GM13976 (cell line): ENCODE results near the gene CDH22.

Source experiments
- DNase-seq: peaks from one replicate; pipeline ENCODE4 v3.0.0; 2012; ENCODE audit warnings: low spot score
- in situ Hi-C: fragments of 300-500 bp; cut with MboI; formaldehyde crosslinking; loops from one replicate; pipeline ENCODE4 v1.12.0; 2022; ENCODE audit warnings: low sequenced_read_pairs, mixed read lengths, inconsistent platforms; ENCODE audit not compliant: unreplicated experiment
- TF ChIP-seq, protein P1 (sequence below): IDR thresholded peaks from 2 replicates; pipeline ENCODE4 v1.5.1; 2012; ENCODE audit warnings: borderline replicate concordance, mild to moderate bottlenecking; ENCODE audit not compliant: insufficient read depth; ENCODE audit errors: extremely low read depth, missing control alignments, control extremely low read depth

Gene CDH22

DNA sequence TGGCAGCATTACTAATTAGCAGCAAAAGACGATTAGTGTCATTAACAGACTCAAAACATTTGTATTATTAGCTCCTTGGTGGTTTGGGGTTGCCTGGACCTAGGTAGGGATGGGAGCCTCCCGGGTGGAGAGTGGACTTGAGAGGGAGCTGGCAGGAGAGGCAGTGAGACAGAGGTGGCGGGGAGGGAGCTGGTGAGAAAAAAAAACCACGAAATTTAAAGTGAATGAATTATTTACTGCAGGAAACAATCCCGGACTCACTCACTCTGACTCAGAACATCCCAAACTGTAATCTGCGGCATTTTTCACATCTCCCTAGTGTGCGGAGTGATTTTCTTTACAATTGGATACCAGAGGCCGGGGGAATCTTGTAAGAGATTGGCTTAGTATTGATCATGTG is 14.3 kb upstream of the CDH22 start:
- in situ Hi-C loops, result no loop called here
- TF ChIP-seq, protein P1, sequence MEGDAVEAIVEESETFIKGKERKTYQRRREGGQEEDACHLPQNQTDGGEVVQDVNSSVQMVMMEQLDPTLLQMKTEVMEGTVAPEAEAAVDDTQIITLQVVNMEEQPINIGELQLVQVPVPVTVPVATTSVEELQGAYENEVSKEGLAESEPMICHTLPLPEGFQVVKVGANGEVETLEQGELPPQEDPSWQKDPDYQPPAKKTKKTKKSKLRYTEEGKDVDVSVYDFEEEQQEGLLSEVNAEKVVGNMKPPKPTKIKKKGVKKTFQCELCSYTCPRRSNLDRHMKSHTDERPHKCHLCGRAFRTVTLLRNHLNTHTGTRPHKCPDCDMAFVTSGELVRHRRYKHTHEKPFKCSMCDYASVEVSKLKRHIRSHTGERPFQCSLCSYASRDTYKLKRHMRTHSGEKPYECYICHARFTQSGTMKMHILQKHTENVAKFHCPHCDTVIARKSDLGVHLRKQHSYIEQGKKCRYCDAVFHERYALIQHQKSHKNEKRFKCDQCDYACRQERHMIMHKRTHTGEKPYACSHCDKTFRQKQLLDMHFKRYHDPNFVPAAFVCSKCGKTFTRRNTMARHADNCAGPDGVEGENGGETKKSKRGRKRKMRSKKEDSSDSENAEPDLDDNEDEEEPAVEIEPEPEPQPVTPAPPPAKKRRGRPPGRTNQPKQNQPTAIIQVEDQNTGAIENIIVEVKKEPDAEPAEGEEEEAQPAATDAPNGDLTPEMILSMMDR, result no peak

GRCh38 chr20:46317685-46318177 is 9.4 kb upstream of the CDH22 start:
- DNase-seq, result no peak
- TF ChIP-seq, protein P1, result no peak
- in situ Hi-C loops, result no loop called here

More for the DNA sequence above, 14.3 kb upstream of the CDH22 start:
- no peak for DNase-seq

DNA sequence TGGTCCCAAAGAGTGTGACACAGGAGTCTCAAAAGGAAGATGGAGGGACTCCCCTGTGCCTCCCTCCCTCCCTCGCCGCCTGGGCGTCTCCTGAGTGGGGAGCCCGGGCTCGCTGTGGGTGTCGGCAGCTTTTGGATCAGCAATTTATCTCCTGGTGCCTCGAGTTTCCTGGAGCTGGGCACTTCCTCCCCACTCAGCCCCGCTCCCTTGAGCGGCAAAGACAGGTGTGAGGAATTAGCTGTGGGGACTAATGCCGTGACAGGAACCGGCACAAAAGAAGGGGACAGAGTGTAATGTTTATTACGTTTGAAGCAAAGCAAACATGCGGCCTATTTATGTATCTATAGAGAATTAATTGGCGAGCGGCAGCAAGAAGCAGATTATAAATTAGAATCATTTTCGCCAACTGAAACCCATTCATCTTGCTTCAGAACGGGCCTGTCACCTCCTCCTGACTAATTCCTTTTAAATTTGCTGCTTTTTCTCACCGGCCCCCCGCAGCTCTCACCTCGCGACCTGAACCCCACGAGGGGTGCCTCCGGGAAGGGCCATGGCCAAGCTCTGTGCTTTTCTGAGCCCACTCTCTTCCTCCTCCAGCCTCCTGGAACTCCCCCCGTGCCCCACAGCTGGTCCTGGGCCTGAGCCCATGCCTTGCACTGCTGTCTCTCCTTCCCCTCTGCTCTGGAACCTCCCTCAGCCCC is 8.8 kb upstream of the CDH22 start:
- in situ Hi-C loops, result no loop called here
- TF ChIP-seq, protein P1, result no peak
- no peak for DNase-seq

- DNase-seq, result no peak
- TF ChIP-seq, protein P1, result no peak
- in situ Hi-C loops, result no loop called here
These were observed 7.0 kb upstream of the CDH22 start for GRCh38 chr20:46315311-46315710.

- no peak for DNase-seq
- in situ Hi-C loops, result no loop called here
- TF ChIP-seq, protein P1, result no peak
These were observed 4.9 kb upstream of the CDH22 start for GRCh38 chr20:46312945-46313861.

GRCh38 chr20:46312075-46312944 is 4.0 kb upstream of the CDH22 start:
- TF ChIP-seq, protein P1, result no peak
- in situ Hi-C loops, result no loop called here
- DNase-seq, result no peak
